HG03460 (cell line): Measurements from ENCODE around the gene SPOCK1.

Experiments
- ATAC-seq: cut with Tn5 transposase; IDR thresholded peaks from one replicate; pipeline ENCODE4 v1.9.1; 2021; ENCODE audit not compliant: unreplicated experiment

The SPOCK1 gene

DNA sequence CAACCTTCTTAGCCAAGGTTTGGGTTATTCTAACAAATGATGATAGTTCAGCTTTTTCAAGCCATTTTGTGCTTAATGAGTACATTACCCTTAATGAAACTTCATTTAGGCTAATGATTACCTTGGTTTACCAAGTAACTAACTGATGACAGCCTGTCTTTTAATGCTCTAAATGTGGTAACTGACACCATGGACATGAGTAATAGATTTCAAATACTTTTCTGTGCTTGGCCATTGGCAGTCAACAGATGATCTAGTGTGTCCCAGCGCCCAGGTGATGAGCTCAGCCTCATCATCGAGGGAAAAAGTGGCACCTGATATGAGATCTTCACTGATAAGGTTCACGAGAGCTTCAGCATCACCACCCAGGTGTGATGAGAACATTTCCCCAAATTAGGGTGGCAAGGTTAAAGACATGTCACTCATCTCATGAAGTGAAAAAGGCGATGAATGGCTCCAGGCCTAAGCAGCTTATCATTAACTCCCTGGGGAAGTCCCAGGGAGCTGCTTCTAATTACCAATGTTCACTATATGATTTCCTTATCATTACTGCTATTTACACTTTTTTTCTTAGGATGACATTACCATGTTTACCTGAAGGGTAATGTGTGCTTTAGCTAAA is 296.0 kb downstream of the SPOCK1 start:
- no peak for ATAC-seq

DNA sequence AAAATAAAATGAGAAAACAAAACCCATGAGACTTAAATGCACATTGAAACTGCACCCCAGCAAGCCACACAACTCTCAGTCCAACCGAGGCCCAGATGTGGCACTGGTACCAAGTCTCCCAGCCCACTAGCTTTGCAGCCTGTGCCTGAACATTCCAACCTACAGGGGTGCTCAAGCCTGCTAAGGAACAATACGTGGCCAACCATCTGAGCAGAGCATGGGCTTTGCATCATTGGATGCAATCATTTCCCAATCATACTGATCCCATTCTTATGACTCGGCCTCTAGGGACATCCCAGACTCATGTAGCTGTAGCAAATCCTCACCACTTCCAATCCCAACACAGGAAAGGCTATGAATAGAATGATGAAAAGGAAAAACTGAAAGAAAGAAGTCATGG is 297.2 kb downstream of the SPOCK1 start:
- no peak for ATAC-seq

DNA sequence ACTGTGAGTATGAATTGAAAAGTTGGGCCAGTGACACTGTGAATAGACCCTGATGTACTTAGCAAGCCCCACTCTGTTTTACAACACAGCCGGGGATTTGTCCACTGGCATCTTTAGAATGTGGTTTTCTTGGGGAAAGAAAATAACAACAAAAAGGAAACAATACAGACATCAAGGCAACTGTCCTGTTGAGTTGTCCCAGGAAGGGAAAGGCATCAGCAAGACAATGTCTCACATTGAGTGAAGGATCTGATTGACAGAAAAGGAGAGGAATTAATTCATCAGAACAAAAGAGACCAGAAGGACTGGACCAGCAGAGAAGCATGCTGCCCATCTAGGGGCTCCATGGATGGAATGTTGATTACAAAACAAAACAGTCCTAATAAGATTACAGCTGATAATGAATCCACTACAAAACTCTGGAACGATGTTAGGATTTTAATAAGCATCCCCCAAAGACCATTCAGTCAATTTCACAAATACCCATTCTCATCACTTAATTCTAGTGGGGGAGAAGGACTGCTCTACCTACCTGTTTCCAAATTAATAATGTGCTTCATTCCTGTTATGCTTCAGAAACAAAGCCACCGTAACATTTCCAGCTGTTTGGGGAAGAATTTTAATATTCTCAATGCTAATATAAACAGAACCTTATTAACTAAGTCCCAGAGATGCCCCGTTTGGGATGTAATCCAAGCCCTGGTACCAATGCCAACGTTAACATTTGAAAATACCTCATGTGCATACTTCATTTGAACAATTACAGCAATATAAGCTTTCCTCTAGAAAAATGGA is 298.0 kb downstream of the SPOCK1 start:
- ATAC-seq: no peak

DNA sequence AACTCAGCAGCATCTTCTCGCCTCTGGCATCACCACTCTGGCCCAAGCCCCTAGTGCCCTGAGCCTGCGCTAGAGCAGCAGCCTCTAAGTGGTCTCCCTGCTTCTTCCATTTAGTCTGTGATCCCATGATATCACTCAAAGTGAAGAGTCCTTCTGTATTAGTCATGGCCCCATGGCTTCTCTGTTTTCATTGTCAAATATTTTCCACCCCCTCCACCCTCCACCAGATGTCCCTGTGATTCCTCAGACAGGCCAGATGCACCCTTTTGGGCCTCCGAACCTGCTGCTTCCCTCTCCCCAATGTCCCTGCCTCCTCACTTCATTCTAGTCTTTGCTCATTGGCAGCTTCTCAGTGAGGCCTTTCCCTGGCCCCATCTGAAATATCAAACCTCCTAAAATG is 299.2 kb downstream of the SPOCK1 start:
- ATAC-seq: no peak

DNA sequence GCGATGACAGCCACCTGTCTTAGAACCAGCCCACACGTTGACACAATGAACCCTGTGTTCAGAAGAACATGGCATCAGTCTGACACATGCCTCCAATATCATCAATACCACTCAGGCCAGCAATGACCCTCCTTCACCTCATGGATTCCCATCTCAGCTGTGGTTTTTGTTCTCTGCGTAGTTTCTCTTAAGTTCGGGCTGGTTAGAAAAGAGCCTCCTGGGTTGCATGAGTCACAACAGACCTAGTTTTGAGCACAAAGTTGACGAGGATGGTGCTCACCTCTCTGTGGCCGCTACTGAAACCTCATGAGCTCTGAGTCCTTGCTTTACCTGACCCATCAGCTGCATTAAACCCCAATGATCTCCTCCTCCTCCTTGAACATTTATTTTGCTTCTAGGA is 299.9 kb downstream of the SPOCK1 start:
- no peak for ATAC-seq

DNA sequence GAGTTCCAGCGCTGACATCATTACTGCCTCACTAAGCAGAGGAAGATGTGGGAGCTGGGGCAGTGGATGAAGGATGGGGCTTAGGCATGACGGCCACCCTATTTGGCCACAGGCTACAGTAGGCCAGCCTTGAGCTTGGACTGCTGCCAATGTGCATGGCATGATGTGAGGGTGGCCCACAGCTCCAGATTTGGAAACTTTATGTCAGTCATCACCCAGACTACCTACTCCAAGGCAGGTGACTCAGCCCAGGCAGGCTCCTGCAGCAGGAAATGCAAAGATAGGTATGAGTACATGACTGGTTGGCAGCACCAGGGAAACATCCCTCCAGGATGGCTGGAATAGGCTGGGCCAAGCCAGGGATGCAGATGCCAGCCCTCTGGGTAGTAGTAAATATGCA is 303.6 kb downstream of the SPOCK1 start:
- no peak for ATAC-seq

DNA sequence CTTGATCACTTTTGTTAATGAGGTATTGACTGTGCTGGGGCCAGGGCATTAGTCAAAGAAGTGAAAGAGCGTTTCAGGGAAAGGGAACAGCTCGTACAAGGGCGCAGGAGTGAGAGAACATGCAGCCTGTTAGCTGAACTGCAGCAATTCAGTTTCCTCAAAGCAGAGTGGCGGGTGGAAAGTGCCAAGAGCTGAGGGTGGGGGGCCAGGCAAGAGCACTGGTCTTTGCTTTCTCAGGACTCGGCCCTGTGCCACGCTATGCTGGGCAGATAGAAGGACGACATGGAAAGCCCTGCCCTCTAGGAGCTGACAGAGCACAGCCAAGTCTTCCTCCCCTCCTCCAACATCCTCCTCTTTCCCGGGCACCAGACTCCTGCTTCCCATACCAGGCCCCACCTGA is 304.8 kb downstream of the SPOCK1 start:
- ATAC-seq: no peak

DNA sequence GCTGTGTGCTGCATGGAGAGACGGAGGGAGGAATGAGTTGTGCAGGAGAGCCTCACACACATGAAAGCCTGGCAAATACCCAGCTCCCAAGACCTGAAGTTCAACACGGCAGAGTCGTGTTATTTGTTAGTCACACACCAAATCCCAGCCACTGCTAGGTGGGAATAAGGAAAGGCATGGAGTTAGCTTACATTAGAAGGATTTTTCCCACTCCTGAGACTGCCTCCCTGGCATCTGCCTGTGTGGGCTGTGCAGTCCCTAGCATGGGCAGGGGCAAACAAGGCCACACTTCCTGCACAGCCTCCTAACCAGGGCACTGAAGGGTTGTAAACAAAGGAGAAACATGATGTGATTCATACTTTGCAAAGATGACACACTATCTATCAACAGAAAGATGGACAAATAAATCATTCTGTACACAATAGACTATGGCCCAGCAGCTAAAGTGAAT is 306.8 kb downstream of the SPOCK1 start:
- no peak for ATAC-seq

DNA sequence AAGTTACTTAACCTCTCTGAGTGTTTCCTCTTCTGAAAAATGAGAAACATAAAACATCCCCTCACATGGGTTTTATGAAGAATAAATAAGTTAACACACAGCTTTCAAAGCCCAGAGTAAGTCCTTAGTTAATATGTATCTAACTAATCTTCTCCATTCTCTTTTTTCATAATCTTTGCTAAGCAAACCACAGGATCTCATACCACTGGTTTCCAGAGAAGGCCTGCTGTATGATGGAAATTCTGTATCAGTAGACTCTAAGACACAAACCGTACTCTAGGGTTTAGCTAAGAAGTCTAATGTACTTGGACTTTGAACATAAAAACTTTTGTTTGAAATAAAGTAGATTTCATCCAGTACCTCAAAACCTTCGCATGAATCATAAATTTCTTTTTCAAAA is 307.9 kb downstream of the SPOCK1 start:
- no peak for ATAC-seq

DNA sequence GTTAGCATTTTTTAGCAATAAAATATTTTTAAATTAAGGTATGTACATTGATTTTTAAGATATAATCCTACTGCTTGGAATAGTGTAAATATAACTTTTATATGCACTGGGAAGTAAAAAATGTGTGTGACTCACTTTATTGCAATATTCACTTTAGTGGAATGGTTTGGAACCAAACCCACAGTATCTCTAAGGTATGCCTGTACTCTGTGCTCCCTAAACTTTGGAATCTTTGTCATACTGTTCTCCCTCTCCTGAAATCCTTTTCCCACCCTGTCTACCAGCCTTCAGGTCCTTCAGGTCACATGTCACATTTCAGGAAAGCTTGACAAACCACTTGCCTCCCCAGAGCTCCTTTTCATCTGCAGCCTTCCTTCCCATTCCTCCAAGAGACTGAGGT is 308.7 kb downstream of the SPOCK1 start:
- ATAC-seq: no peak

DNA sequence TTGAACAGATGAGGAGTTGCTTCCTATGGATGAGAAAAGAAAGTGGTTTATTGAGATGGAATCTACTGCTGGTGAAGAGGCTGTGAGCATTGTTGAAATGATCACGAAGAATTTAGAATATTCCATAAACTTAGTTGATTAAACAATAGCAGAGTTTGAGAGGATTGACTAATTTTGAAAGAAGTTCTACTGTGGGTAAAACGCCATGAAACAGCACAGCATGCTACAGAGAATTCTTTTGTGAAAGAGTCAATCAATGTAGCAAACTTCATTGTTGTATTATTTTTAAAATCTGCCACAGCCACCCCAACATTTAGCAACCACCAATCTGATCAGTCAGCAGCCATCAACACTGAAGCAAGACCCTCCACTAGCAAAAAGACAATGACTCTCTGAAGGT is 309.1 kb downstream of the SPOCK1 start:
- ATAC-seq: no peak

DNA sequence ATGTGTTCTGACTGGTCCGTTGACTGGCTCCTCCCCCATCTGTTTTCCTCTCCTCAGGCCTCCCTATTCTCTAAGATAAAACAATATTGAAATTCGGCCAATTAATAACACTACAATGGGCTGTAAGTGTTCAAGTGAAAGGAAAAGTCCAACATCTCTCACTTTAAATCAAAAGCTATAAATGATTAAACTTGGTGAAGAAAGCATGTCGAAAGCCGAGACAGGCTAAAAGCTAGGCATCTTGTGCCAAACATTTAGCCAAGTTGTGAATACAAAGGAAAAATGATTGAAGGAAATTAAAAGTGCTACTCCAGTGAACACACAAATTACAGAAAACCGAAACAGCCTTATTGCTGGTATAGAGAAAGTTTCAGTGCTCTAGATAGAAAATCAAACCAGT is 310.6 kb downstream of the SPOCK1 start:
- no peak for ATAC-seq

DNA sequence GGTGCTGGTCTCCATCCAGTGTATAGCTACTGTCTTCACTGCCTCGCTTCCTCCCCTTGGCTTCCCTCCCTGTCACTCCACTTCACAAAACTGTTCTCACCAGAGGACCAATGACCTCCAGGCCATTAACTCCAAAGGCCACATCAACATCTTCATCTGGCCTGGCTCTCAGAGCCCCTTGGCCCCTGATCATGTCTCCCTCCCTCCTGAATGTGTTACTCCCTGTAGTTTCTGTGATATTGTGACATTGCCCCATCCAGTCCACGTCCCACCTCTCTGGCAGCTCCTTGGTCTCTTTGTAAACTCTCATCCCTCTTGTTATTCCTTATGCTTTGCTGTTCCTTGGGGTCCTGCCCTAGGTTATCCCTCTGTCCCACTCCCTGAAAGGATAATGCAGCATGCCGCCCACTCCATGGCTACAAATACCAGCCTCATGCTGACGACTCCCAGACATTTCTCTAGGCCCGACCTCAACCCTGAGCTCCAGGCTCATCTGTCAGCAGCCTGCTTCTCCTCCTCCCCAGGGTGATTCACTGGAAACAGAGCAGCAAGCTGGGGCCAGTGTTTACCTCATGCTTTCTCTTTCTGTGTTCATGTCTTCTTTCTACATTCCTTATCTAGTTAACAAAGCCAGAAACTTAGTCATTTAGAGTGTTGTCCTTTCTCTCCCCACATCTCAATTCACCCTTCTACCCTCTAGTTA is 312.2 kb downstream of the SPOCK1 start:
- ATAC-seq: no peak

DNA sequence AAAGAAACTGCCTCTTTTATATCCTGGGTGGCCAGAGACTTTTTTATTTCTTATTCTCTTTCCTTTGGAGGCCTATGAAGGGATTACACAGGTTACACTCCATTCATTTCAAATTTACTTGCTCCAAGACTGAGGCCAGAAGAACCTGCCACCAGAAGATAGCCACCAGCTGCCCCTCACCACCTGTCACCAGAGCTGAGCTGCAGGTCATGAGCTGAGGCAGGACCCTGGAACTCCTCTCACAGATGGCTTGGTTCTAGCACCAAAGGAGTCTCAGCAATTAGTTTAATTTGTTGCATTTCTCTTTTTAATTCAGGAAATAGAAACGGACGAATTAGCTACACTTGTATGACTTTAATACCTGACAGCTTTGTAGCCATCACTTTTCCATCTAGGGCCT is 313.9 kb downstream of the SPOCK1 start:
- ATAC-seq: no peak

DNA sequence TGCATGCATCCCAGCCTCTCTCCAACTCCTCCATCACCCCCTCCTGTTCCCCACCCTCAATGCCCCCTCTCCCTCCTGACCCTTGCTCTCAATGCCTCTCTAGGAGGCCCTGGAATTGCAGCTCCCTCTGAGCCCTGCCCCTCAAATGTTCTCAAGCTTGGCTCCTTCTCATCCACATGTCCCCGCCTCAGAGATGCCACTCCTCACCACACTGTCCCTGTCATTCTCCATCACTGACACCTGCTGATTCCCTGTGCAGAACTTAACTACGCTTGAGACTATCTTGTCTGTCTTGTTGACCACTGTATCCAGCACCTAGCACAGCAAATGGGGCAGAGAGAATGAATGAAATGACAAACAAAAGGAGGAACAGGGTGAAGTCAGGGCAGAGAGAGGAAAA is 314.4 kb downstream of the SPOCK1 start:
- no peak for ATAC-seq

DNA sequence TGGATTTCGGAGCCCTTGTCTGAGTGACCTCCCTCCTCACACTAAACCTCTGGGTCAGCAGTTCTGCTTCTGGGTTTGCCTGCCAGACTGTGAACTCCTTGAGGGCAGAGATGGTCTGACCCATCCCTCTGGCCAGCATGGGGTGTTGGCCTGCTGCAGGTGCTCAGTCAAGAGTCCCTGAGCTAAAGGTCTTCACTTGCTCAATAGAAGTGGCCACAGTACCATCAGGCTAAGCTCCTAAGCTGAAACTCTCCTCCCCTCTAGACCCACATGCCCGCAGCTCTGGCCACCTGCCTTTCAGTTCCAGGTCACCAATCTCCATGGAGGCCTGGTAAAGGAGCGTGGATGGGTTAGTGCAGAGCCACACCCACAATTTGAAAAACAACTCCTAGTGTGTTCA is 316.6 kb downstream of the SPOCK1 start:
- ATAC-seq: no peak

DNA sequence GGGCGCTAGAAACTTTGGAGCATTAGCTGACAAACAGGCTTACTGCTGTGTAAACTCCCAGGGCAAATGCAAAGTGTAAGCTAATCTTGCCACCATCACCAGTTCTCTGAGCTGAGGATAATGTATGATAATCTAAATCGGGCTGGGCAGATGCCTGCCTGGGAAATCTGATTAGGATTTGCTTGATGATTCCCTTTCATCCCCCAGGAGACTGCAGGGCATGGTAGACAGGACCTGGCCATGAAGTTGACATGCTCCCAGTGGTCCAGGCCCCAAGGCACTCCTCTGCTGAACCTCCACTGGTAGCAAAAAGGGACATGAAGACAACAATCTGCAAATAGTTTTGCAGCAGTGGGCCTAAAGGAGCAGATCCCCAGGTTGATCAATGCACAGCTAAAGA is 317.5 kb downstream of the SPOCK1 start:
- no peak for ATAC-seq

DNA sequence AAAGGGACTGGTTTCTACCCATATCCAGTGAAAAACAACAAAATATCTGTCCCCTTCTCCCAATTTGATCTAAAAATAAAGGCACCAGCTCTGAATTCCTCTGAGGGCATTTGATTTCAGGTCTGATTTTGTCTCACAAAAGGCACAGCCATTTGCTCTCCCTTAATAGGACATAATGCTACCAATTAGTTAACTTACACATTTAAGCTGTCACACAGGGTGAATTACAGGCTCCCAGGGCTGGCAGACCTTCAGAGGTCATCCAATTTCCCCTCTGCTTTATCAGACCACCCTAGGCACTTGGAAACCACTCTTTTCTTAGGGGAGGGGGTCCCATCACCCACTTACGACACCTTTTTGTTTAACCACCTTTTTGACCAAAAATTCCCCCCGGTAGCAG is 319.9 kb downstream of the SPOCK1 start:
- ATAC-seq: no peak

DNA sequence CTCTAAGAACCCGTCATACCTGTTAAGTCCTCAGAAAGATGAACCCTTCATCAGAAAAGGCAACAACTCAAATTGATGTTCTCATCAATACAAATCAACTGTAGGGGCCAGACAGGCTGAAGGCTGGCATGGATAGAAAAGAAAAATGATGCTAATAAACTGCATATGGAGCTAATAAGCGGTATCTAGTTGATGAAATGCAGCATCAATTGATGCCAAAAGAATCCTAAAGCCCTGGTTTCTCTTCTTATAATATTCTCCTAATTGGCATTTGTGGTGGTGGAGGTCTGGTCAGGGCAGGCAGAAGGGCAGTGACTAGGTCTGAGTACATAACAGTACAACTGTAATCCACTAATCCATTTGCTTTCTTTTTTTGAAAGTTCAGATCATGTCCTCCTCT is 322.5 kb downstream of the SPOCK1 start:
- no peak for ATAC-seq

DNA sequence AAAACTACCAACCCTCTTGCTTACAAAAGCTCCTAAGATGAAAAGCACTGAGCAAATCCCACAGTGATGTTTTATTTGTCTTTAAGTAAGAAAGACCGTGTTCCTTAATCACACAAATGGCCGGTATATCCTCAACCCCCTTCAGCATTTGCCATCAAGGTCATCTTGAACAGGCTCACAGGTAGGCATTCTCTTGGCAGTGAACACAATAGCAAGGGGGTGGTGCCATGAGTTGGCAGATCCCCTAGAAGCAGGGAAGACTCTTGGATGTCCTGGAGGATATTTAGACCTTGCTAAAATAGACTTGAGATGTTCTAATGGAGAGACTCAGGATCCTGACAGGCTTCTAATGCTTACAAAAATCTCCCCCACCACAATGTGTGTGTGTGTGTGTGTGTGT is 323.0 kb downstream of the SPOCK1 start:
- no peak for ATAC-seq

DNA sequence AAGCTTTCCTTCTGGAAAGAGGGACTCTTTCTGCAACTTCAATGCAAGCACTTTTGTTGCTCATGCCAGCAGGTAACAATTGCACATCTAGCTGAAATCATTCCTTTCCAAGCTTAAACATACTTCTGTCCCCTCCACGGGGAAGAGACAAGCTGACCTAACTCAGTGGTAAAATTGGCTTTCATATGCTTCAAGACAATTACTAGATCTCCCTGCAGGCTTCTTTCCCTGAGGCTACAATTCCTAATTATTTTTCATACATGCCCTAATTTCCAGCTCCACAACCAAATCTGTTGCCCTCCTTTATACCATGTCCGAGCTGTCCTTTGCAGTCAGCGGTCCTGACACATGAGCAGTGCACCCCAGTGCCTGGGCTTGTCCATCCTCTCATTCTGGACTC is 324.9 kb downstream of the SPOCK1 start:
- no peak for ATAC-seq

DNA sequence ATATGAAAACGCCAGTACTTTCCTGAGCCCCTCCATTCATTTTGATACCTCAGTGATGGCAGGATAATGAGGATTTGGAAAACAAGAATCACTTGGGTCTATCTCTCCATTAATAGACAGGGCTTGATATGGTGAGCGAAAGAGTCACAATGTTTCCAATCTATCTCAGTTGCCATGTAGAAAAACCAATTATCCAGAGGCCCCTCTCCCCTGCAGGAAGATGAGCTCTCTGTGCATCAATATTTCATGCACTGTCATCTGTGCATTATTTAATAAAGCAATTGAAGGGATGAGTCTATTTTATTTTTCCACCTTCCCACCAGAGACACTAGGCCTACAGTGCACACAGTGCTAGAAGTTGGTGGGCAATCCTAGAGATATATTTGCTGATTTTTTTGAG is 326.9 kb downstream of the SPOCK1 start:
- no peak for ATAC-seq
